DLD1 (cell line): Measurements from ENCODE around the gene NKRF.

Source experiments
- in situ Hi-C: cut with HindIII; loops from 2 replicates; pipeline ENCODE4 v1.10.0; 2017; ENCODE audit warnings: low sequenced_read_pairs

The NKRF gene

DNA sequence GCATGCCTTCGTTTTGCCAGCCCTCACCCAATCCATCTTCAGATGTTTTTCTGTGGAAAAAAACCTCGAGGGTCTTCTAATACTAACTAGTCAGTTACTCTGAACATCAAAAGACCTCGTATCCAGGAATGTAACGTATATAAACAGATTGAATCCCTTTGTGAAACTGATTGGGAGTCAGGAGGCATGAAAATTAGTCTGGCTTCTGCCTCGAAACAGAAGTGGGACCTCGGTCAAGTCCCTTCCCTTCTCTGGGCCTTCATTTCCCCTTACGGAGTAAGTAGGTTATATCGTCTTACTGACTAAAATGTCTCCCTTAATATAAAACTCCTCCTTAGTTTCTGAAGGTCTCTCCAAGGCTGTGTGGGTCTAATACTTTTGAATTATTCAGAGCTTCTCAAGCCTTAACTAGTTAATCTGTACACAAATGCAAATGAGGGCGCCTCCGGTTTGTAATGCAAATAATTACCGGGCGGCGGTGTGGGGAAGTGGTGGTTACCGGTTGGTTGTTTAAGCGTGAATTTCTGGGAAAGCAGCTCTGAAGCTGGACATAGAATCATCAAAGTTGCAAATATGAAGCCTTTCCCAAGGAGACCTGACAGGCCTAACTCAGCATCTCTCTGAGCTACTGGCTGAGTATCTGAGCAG is 11.4 kb upstream of the NKRF start:
- in situ Hi-C loops = no loop called here

- in situ Hi-C loops = no loop called here
Measured at GRCh38 chrX:119614776-119615175, 8.6 kb upstream of the NKRF start.

GRCh38 chrX:119607018-119607389 is 780 bp upstream of the NKRF start:
- in situ Hi-C loops = no loop called here

- in situ Hi-C loops = no loop called here
Measured at GRCh38 chrX:119605464-119606279, 552 bp downstream of the NKRF start.

GRCh38 chrX:119604766-119605463 is 1.3 kb downstream of the NKRF start:
- in situ Hi-C loops = no loop called here

GRCh38 chrX:119602701-119603255 is 3.4 kb downstream of the NKRF start:
- in situ Hi-C loops = no loop called here

GRCh38 chrX:119589810-119590209 is 16.4 kb downstream of the NKRF start:
- in situ Hi-C loops = no loop called here

DNA sequence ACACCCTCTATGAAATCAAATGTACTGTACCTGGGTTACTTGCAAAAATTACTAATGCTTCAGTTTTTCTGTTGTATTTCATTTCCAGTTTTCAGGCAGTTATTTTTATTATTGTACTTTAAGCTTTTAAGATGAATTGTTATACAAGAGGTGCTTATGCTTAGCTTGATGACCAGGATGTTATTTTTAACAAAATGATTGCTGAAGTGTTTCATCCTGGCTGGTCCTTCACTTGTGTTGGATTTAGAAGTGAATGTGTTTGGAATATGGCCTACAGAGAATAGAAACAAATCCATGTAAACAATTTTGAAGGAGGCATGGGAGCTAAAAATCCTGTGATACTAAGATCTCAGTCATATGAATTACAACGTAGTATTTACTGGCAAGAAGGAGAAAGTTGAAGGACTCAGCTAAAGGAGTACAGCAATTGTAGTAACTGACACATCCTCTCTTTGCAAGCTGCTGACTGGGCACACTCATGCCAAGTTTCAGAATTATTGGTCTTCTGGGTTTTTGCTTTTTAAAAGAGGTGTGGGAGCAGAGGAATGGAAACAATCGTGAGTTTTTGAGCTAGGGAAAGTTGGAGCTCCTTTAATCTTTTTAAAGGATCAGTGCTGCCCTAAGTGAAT is 22.7 kb downstream of the NKRF start:
- in situ Hi-C loops = no loop called here

DNA sequence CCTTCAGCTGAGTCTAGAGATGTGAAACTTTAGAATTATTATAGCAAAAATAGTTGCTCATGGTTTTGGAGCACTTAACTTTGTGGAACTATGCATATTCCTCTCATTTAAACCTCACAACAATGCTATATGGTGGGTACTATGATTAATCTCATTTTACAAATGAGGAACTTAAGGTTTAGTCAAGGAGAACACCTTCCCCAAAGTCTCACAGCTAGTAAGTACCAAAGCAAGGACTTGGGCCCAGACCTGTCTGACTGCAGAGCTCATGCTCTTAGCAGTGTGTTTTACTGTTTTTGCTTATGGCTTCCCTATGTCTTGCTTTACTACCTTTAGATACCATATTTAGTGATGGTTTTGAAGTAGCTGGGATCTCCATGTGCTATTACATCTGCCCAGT is 26.8 kb downstream of the NKRF start:
- in situ Hi-C loops = no loop called here

GRCh38 chrX:119574394-119575266 is 31.6 kb downstream of the NKRF start, which contains the start of gene UBE2A:
Gene UBE2A, plus strand, starts transcription at chrX:119574563. Its CDS starts 149 bp downstream, at chrX:119574712.
- in situ Hi-C loops = no loop called here

- in situ Hi-C loops = no loop called here
Measured at GRCh38 chrX:119573840-119574393, 32.3 kb downstream of the NKRF start.

DNA sequence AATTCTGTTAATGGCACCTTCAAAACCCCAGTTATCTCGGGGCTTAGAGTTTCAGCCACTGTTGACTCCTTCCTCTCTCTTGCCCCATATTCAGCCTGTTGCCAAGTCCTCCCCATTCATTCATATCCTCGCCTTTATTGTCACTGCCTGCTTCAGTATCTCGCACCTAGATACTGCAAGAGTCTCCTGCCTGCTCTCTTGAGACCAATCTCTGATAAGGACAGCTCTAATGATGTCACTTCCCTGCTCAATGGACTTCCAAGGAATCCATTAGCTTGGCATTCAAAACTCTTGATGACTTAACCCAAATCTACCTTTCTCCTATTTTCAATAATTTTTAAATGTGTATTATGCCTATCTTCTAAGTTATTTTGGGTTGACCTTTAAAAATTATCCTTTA is 33.0 kb downstream of the NKRF start:
- in situ Hi-C loops = no loop called here

- in situ Hi-C loops = no loop called here
Measured at GRCh38 chrX:119570351-119570835, 35.8 kb downstream of the NKRF start.

DNA sequence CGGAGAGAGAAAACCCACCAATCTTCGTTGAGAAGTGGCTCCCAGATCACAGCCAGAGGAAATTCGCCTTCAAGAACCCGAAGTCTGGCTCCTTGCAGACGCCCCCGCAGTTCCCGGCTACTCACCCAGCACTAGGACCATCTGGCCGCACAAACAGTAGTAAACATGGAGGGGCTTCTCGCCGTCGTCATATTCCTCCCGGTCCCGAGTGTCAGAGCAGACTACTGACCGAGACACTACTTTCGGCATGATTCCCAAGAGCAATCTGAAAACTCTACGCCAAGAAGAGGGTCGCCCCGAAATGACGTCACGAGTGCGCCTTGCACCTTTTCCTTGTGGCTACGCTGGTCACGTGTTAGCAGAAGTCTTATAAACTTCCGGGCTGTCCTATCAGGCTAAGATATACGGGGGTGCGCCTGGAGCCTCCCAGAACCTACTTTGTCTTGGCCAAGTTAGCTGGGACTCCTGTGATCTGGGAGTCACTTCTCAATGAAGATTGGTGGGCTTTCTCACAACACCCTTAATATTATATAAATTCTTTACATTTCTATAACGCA is 41.0 kb downstream of the NKRF start, which contains the start of gene STEEP1:
Gene STEEP1 (minus strand): TSS at position 303 of the 557 bp plus-strand sequence. CDS start 54 bp downstream, at position 249.
- in situ Hi-C loops = no loop called here

DNA sequence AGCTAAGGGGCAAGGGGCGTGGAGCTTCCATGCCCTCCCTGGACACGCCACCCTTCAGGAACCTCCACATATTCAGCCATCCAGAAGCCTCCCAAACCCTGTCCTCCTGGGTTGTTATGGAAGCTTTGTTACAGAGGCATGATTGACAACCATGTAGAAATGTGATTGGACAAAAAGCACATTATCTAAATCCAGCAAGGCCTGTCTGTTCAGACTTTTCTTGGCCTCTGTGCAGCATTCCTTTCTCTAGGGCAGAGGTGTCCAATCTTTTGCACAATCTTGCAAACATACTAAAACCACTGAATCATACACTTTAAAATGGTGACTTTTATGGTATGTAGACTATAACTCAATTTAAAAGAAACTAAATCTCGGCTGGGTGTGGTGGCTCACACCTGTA is 53.7 kb downstream of the NKRF start:
- in situ Hi-C loops = no loop called here

GRCh38 chrX:119549327-119550016 is 56.8 kb downstream of the NKRF start:
- in situ Hi-C loops = no loop called here

DNA sequence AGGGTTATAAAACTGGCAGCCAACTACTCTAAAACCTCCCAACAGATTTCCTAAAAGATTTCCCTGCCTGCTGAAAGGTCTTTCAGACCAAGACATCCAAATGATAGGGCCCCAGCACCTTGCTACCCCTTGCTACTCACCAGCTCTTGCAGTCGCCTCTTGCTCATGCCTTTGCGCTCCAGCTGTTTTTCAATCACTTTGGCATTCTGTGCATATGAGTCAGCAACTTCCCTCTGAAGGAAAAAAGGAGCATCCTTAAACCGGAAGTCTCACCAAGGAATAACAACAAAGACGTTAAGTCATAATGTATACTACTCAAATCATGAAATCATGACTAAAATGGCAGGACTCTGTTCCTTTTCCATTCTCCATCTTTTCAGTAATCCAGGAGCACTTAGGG is 65.0 kb downstream of the NKRF start:
- in situ Hi-C loops = no loop called here

GRCh38 chrX:119539872-119540271 is 66.4 kb downstream of the NKRF start:
- in situ Hi-C loops = no loop called here
